HG03565 (cell line): ENCODE results near the gene CSH1.
"Not testable (repeated sequence)": the region's sequence is repeated elsewhere in the genome, so short reads cannot be mapped to it uniquely, and the experiment has no call there.

Experiments used
- ATAC-seq: cut with Tn5 transposase; IDR thresholded peaks from one replicate; pipeline ENCODE4 v1.9.1; 2021; ENCODE audit warnings: mild to moderate bottlenecking, moderate library complexity; ENCODE audit not compliant: unreplicated experiment

Gene CSH1

DNA sequence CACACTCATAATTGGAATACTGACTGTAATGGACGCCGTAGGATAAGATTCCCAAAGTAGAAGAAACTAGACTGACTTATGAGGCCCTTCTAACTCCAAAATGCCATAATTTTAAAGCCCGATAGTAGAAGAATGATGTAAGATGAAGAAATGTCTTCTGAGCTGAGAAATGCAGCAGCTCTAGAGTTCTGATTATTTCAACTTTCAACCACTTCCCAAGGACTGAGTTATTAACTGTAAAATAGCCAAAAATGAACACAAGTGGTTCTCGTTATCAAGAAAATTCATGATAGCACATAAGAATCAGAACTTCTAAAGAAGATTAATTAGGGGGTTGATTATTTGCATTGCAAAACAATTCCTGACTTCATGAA lies 26.1 kb downstream of the CSH1 start:
- ATAC-seq = not testable (repeated sequence)

- ATAC-seq = not testable (repeated sequence)
These were observed 26.7 kb downstream of the CSH1 start for GRCh38 chr17:63869491-63870291.

- ATAC-seq = not testable (repeated sequence)
These were observed 29.7 kb downstream of the CSH1 start for GRCh38 chr17:63866625-63867024.

- no peak for ATAC-seq
These were observed 37.1 kb downstream of the CSH1 start for GRCh38 chr17:63859257-63859656.

- ATAC-seq = not testable (repeated sequence)
These were observed 39.9 kb downstream of the CSH1 start for GRCh38 chr17:63856425-63856824.

DNA sequence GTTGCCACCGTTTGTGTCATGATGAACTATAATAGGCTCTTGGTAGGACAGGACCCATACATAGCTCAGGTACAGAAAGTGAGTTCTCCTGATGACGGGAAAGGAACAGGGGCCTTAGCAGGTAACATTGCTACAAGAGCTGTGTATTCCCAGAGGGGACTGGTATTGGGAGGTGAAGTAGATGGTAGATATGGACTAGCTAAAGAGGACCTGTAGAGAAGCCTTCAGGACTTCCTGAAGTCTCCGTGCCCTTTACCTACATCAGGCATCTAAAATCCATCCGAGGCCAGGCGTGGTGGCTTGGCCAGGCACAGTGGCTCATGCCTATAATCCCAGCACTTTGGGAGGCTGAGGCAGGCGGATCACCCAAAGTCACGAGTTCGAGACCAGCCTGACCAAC lies 41.2 kb downstream of the CSH1 start:
- no peak for ATAC-seq

DNA sequence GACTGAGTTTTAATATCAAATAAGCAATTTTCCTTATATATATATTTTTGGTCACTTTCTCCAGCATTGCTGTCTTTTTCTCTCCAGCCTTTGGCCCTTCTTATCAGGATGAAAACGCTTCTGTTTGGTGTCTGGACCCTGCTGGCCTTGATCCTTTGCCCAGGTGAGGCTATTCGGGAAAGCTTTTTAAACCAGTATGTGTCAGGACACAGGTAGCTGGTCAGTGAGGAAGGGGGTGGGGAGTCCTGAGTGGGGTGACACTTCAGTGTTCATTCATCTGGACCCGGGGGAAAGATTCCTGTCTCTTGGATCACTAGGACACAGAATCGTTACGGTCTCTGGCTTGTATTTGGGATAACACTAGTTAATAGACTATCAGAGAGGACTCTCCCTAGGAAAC lies 41.7 kb downstream of the CSH1 start:
- ATAC-seq = no peak

- no peak for ATAC-seq
These were observed 43.1 kb downstream of the CSH1 start for GRCh38 chr17:63853260-63853659.

DNA sequence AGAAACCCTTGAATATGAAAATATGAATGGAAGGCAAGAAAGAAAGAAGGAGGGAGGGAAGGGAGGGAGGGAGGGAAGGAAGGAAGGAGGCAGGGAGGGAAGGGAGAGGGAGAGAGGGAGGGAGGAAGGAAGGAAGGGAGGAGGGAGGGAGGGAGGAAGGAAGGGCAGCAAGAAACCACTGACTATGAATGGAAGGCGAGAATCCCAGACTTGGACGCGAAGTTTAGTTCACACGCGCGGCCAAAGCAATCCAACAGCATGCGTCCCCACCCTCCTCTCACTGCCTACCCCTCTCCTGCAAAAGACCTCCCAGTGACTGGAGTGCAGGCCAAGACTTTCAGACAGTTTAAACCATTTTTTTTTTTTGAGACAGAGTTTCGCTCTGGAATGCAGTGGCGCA lies 46.0 kb downstream of the CSH1 start:
- ATAC-seq = no peak

DNA sequence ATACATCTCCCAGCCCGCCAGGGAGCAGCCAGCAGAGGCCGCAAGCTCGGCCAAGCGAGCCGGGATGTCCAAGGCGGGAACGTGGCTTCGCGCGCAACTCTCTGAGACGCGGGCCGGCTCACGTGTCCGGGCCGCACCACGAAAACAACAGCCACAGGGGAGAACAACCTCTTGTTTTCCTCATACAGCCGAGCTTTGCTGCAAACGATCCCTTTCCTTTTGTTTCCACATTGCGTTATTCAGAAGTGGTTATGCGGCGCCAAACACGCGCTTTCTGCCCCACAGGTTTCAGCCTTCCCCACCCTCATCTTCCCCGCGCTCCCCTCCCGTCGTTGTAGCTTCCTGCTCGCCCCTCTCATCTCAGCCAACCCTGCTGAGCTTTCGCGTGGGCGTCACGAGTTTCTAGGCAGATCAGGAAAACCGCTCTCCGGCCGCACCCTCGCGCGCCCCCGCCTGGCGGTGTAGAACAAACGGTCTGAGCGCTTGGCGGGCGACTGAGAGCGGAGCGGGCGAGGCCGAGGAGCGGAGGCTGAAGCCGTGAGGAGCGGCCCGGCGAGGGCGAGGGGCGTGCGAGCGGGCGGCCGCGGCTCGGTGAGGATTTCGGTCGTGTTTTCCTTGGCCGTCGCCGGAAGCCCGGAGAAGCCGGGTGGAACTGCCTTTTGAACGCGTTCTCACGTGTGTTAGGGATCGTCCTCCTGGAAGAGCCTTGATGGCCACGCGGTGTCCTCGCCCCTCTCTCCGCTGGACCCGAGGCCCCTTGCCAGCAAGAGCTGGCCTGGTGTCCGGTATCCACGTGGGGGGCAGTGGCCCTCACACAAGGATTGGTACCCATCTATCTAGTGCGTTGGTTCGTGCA lies 47.3 kb downstream of the CSH1 start:
- peak; percentile 62 for ATAC-seq

GRCh38 chr17:63847525-63848249 lies 48.7 kb downstream of the CSH1 start:
- no peak for ATAC-seq

GRCh38 chr17:63845509-63845908 lies 50.9 kb downstream of the CSH1 start:
- ATAC-seq = no peak
